GM18907 (cell line): ENCODE measurements around the gene CINP.
"Not testable (repeated sequence)": the region's sequence is repeated elsewhere in the genome, so short reads cannot be mapped to it uniquely, and the experiment has no call there.

Experiments
- ATAC-seq: cut with Tn5 transposase; IDR thresholded peaks from one replicate; pipeline ENCODE4 v1.9.1; 2021; ENCODE audit warnings: mild to moderate bottlenecking, moderate library complexity; ENCODE audit not compliant: unreplicated experiment

Gene CINP

DNA sequence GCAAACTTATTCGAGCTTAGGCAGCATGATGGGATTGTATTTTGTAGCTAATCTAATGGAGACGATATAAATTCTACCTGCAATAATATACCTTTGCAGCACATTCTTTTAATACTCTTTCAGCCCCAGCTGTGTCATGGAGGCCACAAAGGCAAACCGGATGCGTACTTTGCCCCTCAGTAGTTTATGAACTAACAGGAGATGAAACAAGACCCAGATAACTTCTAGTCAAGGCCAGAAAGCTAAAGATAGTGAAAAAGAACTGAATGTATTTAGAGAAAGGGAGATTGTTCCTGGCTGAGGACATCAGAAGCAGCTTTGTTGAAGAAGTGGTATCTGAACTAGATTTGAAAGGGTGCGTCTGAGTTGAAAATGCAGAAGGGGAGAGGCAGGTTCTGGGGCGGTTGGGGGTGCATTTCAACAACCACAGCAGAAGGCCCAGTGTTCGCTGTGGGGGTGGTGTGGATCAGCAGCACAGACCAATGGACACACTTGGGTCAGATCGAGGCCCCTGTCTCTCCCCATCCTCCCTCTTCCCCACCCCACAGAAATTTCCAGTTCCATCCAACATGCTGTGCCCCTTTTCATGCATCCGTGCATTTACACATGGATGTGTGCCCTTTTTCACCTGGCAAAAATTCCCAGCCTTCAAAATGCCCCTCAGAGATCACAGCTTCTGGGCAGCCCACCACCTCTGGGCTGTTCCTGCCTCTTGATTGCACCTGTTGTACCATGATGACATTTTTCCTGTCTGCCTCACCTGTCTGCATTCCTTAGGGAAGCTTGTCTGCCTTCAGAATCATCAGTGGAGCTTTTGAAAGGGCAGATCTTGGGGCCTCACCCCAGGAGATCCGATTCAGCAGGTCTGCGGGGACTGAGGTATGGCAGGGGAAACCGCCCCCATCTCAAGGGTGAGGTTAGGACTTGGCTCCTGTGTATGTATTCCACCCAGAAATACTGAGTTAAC, 41.0 kb downstream of the CINP start:
- ATAC-seq, result no peak

DNA sequence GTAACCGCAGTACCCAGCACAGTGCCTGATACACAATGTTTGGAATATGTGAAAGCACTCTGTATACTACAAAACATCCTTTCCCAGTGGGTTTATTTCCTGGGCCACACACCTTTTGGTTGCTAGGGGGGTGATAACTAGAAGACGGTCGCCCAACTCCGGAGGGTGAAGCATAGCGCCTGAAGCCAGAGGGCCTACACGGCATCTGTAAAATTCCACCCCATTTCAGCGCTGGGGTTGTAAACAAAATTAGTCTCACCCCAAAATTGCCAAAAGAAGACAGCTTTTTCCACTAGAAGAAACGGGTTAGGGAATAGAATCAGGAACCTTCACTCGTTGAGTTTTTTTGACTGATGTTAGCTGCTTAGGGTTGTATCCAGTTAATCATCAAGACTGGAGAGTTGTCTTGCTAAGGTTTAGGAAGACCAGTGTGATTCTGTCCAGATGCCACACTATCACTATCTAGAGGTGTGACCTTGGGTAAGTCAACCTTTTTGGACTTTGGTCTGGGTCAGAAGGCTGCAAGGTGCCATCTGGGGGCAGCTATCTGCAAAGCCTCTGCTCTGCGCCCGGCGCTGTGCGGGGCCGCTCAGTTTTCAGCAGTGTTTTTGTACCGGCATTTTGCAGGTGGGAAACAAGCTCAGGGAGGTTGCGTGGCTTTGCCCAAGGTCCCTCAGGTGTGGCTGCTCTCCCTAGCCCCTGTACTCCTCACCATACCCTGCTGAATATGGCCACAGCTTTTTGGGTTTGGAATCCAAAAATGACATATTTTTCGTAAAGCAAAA, 41.8 kb downstream of the CINP start:
- no peak for ATAC-seq

DNA sequence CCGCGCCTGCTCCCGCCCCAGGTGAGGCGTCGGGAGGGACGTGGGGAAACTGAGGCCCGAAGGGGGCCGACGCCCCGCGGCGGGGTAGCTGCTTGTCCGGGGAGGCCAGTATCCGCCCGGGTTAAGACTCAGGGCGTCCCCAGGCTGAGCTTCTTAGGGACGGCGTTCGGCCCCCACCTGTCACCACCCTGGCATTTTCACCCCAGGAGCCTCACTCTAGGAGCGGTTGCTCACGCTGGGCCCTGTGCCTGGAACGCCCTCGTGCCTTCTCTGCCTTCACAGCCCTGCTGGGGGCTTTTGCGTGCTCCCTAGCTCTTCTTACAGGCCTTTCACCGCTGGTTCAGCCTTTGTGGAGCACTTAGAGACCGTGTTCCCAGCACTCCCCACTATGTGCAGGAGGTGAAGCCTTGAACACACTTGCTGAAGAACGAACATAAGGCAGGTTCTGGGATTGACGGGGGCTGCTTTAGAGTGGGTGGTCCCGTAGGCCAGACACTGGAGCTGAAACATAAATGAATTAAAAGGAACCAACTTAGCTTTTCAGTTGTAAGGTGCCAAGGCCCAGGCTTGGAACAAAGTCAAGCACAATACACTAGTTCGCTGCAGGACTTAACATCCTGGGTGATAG, 42.5 kb downstream of the CINP start:
- ATAC-seq, result peak; percentile 22

DNA sequence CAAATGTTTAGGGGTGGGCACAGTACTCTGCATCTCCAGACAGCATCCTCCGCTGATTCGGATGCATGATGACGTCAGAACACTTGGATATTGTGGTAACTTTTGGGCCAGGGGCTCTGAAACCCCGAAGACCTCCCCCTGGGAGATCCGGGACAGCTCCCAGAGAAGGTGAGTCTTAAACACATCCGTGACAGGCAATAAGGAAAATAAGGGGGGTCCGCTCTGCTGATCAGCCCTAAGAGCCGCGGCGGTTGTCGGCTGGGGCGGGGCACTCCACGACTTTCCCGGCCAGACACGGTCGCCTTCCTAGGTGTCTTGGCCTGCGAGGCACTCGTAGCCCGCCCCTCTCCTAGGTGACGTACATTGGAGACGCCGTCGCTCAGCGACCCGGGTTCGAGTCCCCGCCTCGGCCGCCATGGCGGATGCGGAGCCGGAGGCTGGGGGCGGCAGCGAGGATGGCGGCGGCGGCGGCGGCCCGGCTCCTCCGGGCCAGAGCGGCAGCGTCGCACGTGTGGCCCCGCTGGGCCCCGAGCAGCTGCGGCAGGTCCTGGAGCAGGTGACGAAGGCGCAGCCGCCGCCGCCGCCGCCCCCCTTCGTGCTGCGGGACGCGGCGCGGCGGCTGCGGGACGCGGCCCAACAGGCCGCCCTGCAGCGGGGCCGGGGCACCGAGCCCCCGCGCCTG, 43.2 kb downstream of the CINP start, which contains the start of gene ZNF839:
TSS of gene ZNF839 (plus strand) at position 396 of the 682 bp plus-strand sequence. CDS start at position 416, 20 bp downstream.
- peak; percentile 62 for ATAC-seq

DNA sequence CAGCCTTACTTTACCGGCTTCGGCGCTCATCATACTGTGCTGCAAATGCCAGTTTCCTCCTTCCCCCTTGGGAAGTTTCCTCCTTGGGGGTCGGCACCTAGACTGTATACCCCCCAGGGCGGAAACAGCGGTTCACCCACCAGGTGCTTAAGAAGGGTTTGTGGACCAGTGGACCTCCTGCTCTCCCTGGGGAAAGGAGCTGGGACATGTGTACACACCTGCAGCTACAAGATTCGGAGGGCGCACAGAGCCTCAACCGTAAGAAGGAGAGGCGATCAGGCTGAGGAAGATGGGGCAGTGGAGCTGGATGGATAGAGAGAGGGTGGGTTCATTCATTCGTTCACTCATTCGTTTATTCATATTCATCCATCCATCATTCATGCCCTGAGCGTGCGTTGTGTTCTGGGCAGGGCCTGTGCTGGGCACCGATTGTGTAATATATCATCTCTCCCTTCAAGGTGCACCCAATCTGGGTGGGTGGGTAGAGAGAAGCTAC, 43.9 kb downstream of the CINP start:
- ATAC-seq, result no peak

DNA sequence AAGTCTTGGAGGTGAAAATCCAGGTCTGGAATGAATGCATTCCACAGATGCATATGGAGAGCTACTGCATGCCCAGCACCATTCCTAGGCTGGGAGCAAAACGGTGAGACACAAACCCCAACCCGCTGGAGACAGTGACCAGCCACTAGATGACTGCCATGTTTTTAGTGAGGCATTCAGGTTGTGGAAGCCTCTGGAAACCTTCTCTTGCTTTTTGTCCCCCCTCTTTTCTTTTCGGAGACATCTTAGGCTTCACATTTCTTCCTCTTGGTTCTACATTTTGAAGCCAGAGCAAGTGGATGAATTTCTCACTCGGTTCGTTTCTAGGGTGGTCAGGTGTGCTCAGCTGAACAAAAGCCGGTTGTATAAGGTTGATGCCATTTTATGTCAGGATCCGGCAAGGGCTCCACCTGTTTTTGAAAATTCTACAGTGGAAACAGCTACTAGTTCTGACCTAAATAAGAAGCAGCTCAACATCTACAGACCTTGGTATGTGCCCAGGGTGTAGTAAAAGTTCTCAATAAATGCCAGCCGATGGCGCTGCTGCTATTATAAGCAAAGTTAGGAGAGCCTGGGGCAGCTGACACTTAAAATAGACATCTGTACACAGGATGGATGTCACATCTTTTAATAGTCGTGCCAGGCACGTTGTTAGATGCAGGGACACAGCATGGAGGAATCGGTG, 45.0 kb downstream of the CINP start:
- ATAC-seq, result no peak

DNA sequence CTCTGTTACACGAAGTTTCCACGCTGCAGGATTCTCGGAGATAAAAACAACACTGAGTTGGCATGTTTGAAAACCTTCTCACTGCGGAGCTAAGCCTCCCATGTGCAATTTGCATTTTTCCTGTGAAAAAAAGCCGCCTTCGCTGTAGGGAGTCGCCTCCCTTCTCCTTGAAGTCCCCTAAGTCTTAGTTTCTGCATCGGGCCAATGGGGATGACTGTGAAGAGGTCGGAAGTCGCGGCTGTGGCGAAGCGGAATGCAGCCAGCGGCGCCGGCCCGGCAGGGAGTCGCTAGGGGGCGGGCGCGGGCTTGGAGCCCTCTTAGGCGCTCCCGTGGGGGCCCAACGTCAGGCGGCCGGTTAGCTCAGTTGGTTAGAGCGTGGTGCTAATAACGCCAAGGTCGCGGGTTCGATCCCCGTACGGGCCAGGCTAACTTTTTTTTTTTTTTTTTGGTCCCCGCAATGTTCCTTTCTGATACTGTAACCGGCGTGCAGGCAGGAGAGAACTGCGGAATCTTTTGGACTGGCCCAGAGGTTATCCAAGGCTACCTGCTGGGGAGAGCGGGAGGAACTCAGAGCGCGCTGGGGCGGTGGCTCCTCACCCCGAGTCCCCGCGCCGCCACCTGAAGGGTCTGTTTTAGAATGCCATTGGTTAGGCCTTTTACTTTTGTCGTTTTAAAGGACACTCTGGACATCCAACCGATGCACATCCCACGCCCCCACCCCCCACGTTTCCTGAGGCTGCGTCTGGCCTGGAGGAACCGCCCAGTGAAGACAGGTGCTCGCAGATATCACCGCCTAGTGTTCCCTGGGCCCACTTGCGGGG, 45.7 kb downstream of the CINP start:
- peak; percentile 66 for ATAC-seq

DNA sequence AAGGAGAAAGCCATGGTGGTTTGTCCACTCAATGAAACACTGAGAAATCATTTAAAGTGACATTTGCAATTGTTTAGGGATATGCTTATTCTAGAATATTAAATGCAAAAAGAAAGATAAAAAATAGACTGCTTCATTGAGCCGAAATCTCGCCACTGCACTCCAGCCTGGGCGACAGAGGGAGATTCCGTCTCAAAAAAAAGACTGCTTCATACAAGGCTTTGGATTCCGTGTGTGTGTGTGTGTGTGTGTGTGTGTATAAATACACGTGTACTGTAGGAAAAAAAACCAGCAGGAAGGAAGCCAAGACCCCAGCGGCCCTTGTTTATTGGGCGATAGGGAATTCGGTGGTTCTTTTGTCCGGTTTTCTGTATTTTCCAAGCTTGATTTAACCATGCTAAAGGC, 46.4 kb downstream of the CINP start:
- ATAC-seq, result no peak

DNA sequence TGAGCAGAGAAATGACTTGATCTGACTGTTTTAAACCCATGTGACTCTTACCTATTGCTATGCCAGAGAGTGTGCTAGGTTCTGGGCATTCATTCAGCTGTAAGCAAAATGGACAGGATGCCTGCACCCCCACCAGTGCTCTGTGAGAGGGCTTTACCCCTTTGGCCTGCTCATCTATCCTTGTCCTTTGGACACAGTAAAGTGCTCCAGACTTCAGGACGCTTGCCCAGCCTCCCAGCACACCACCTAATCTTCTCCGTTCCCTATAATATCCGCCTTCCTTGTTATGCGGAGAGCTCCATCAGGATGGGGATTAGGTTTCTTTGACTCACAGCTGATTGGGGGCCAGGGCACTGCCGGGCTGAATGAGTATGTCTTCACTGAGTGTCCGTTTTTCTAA, 47.6 kb downstream of the CINP start:
- no peak for ATAC-seq

DNA sequence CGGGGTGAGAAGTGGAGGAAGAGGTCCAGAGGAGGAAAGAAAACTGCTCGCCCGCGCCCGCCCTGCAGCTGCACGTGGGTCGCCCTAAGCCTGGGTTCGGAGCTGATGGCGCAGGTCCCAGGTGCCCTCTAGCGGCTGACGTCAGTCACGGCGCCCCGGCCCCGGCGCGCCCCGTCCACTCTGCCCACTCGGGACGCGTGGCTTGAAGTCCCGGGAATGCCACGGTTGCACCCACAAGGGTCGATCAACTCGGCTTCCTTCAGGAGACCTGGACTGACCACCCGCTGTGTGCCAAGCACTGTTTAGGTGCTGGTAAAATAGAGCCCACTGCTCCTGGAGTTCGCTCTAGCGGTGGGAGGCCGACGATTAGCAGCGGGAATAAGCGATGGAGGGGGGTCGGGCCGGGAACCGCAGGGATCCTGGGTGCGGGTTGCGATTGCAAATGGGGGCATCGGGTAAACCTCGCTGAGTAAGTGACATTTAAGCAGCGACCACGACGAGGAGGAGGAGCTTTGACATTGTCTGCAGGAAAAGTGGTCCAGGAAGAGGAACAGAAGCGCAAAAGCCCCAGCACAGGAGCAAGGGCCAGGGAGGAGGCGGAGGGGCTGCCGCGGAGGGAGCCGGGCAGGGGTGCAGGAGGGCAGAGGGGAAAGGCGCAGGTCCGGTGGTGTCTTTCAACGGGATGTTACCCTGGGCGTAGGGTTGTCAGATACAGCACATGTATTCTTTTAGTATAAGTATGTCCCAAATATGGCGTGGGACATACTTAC, 48.3 kb downstream of the CINP start:
- peak; percentile 57 for ATAC-seq

DNA sequence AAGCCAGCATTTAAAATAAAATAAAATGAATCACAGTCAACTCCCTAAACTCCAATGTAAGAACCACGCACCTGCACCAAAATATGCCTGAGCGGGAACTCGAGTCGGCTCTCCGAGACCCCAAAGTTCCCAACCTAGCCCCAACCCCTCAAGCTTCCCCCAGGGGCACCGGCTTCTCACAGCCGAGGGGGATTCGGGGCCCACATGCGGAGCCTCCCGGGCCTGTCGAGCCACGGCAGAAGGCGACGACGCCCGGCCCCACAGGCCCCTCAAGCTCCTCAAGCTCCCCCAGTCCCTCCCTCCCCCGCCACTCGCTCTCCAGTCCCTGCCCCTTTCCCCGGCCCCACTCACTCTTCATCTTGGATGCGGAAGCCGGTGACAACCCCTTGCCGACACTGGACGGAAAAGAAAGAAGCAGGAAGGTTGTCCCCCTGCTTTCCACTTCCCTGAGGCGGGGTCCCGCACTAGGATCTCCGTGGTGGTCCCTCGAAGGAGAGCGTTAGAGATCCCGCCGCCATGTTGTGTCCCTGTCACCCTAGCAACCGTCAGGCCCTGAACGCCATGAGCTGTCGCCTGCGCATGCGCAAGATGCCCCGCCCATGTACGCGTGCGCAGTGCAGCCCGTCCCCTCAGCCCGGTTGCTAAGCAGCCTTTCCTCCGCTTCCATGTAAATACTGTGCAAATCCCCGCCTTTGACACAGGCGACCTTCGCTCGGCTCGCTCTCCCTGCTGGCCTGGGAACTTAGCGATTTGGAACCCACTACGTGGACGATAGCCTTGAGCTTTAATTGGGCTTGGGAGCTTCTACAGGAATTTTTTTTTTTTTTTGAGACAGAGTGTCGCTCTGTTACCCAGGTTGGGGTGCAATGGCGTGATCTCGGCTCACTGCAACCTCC, 57.8 kb downstream of the CINP start, which contains the start of gene MOK:
TSS of gene MOK (minus strand) at position 554 of the 896 bp plus-strand sequence. CDS start at position 358, 196 bp downstream.
- ATAC-seq, result peak; percentile 90

DNA sequence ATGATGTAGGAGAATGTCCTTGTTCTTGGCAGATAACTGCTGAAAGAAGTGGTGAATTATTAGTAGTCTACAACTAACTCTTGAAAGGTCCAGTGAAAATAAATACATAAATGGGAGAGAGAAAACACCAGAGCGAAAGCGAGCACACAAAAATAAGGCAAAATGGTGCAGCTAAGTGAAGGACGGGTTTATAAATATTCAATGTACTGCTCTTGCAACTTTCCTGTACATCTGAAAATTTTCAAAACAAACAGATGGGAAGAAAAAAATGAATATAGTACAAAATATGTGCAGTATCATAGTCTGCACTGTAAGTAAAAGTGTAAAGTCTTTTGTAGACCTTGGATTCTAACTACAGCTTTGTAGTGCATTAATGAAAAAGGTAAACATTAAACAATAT, 59.0 kb downstream of the CINP start:
- no peak for ATAC-seq

DNA sequence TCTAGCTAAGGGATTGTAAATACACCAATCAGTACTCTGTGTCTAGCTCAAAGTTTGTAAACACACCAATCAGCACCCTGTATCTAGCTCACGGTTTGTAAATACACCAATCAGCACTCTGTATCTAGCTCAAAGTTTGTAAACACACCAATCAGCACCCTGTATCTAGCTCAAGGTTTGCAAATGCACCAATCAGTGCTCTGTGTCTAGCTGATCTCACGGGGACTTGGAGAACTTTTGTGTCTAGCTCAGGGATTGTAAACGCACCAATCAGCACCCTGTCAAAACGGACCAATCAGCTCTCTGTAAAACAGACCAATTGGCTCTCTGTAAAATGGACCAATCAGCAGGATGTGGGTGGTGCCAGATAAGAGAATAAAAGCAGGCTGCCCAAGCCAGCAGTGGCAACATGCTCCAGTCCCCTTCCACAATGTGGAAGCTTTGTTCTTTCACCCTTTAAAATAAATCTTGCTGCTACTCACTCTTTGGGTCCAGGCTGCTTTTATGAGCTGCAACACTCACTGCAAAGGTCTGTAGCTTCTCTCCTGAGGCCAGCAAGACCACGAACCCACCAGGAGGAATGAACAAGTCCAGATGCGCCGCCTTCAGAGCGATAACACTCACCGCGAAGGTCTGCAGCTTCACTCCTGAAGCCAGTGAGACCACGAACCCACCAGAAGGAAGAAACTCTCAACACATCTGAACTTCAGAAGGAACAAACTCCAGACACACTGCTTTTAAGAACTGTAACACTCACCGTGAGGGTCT, 64.2 kb downstream of the CINP start:
- ATAC-seq, result not testable (repeated sequence)
